Erythroblast (primary cell): Measurements from ENCODE around the gene FCER1G.

Experiments
- GATA1 ChIP-seq: IDR thresholded peaks from 2 replicates; pipeline ENCODE4 v1.6.1; 2011; ENCODE audit warnings: low read depth, mild to moderate bottlenecking, control low read depth, low read length, moderate library complexity
- POLR2A ChIP-seq: IDR thresholded peaks from 2 replicates; pipeline ENCODE4 v1.6.1; 2011; ENCODE audit warnings: mild to moderate bottlenecking, low read length

DNA sequence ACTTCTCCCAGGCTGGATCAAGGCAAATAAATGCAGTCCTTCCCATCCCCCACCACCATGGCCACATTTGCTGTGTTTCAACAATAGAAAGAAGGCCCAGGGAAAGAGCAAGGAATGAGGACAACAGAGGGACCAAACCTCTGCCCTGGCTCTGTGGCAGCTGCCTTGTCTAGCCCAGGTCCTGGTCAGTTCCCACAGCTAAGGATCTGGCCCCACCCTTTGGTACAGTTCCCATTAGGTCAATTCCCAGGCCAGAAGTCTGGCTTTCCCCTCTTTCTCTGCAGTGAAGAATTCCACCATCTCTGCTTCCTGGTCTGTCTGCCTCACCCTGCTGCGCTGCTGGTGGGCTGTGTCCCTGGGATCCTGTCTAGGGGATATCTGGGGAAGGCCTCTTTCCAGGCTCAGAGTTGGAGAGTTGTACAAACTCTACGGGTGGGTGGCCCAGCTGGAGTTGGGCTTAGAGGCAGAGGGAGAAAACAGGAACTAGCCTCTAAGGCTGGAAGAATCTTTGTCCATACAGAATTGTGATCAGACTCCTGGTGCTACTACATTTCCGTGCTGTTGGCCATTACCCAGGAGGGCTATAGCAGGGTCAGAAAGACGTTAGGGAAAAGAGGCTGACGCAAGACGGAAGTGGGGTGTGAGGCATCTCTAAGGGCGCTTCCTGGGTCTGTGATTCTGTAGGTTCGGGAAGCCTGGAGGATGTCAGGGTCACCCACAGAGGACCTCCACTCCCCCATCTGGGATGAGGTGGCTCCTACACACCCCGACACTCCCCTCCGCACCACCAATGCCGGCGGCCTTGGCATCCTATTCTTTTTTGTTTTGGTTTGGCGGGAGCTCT lies 13.9 kb upstream of the FCER1G start:
- TF ChIP-seq POLR2A: no peak
- no peak for TF ChIP-seq GATA1
